MM.1S (cell line): ENCODE measurements around the gene CTSK.

ENCODE experiments used
- DNase-seq: peaks from one replicate; pipeline ENCODE4 v3.0.0-alpha.2; 2015
- H2AFZ ChIP-seq: fragments of 300-600 bp; sonication (generic); 2 replicates; pipeline ENCODE4 v1.6.0; 2016; ENCODE audit warnings: antibody characterized with exemption, low read length
- H3F3A ChIP-seq: fragments of 300-600 bp; sonication (generic); 2 replicates; pipeline ENCODE4 v1.6.1; 2016; ENCODE audit warnings: mild to moderate bottlenecking, antibody characterized with exemption, low read length, moderate library complexity, mixed read lengths; ENCODE audit not compliant: insufficient read depth
- H3K27ac ChIP-seq: fragments of 300-600 bp; sonication (generic); 2 replicates; pipeline ENCODE4 v1.5.1; 2016; ENCODE audit warnings: mild to moderate bottlenecking, low read length
- H3K27me3 ChIP-seq: fragments of 300-600 bp; sonication (generic); replicated peaks from 2 replicates; pipeline ENCODE4 v1.6.0; 2016; ENCODE audit warnings: low read length; ENCODE audit not compliant: insufficient read depth
- H3K36me3 ChIP-seq: fragments of 300-600 bp; sonication (generic); replicated peaks from 2 replicates; pipeline ENCODE4 v1.6.1; 2016; ENCODE audit warnings: mild to moderate bottlenecking, low read length, mixed read lengths; ENCODE audit not compliant: insufficient read depth
- H3K4me1 ChIP-seq: fragments of 300-600 bp; sonication (generic); 2 replicates; pipeline ENCODE4 v1.6.1; 2016; ENCODE audit warnings: low read length, mixed read lengths
- H3K4me2 ChIP-seq: fragments of 300-600 bp; sonication (generic); 2 replicates; pipeline ENCODE4 v1.6.0; 2016; ENCODE audit warnings: low read depth, low read length
- H3K4me3 ChIP-seq: fragments of 300-600 bp; sonication (generic); 2 replicates; pipeline ENCODE4 v1.5.1; 2016; ENCODE audit warnings: low read length, mixed read lengths
- H3K79me2 ChIP-seq: fragments of 300-600 bp; sonication (generic); 2 replicates; pipeline ENCODE4 v1.6.1; 2016; ENCODE audit warnings: mixed run types, low read length, mixed read lengths
- H3K9ac ChIP-seq: fragments of 300-600 bp; sonication (generic); 2 replicates; pipeline ENCODE4 v1.6.1; 2016; ENCODE audit warnings: low read length, mixed read lengths
- H3K9me2 ChIP-seq: fragments of 300-600 bp; sonication (generic); replicated peaks from 2 replicates; pipeline ENCODE4 v1.6.1; 2016; ENCODE audit warnings: mild to moderate bottlenecking, low read length, mixed read lengths; ENCODE audit not compliant: insufficient read depth
- H3K9me3 ChIP-seq: fragments of 300-600 bp; sonication (generic); replicated peaks from 2 replicates; pipeline ENCODE4 v1.6.1; 2016; ENCODE audit warnings: mild to moderate bottlenecking, low read length, mixed read lengths; ENCODE audit not compliant: insufficient read depth
- H4K20me1 ChIP-seq: fragments of 300-600 bp; sonication (generic); 2 replicates; pipeline ENCODE4 v1.6.1; 2016; ENCODE audit warnings: mild to moderate bottlenecking, low read length, moderate library complexity, mixed read lengths; ENCODE audit not compliant: insufficient read depth
- CTCF ChIP-seq: fragments of 300-600 bp; sonication (generic); IDR thresholded peaks from 2 replicates; pipeline ENCODE4 v1.5.1; 2016; ENCODE audit warnings: antibody characterized with exemption, low read length, mixed read lengths
- EZH2 ChIP-seq: fragments of 300-600 bp; sonication (generic); optimal IDR thresholded peaks from 2 replicates; pipeline ENCODE3; 2017; ENCODE audit warnings: low read depth, mild to moderate bottlenecking, antibody characterized with exemption, low read length, mixed read lengths
- EZH2phosphoT487 ChIP-seq: fragments of 300-600 bp; sonication (generic); IDR thresholded peaks from 2 replicates; pipeline ENCODE4 v1.6.1; 2018; ENCODE audit warnings: antibody characterized with exemption, low read length

The CTSK gene

GRCh38 chr1:150787455-150787854 is 20.6 kb downstream of the CTSK start:
- TF ChIP-seq EZH2phosphoT487 = no peak
- TF ChIP-seq CTCF = no peak
- TF ChIP-seq EZH2 = no peak
- Histone ChIP-seq H3K4me3 (no peak overlapping the region), H3K9ac (no peak overlapping the region), H3K9me3 (no peaks in the 10 kb centered on the region), H2AFZ (no peak overlapping the region), H4K20me1 (no peaks in the 10 kb centered on the region), H3K27me3 (no peaks in the 10 kb centered on the region), H3K79me2 (no peaks in the 10 kb centered on the region), H3K9me2 (no peaks in the 10 kb centered on the region), H3K27ac (no peak overlapping the region), H3K4me2 (no peak overlapping the region), H3K4me1 (no peaks in the 10 kb centered on the region), H3K36me3 (no peaks in the 10 kb centered on the region), H3F3A (no peaks in the 10 kb centered on the region)
- DNase-seq = no peak

GRCh38 chr1:150780510-150780909 is 27.6 kb downstream of the CTSK start:
- Histone ChIP-seq H3K79me2 (no peaks in the 10 kb centered on the region), H3K9me2 (no peaks in the 10 kb centered on the region), H3K27ac (no peak overlapping the region), H3K9ac (no peak overlapping the region), H3K36me3 (no peaks in the 10 kb centered on the region), H3K4me1 (no peaks in the 10 kb centered on the region), H2AFZ (no peak overlapping the region), H3K4me2 (no peak overlapping the region), H3K4me3 (no peak overlapping the region), H3K9me3 (no peaks in the 10 kb centered on the region), H4K20me1 (no peaks in the 10 kb centered on the region), H3K27me3 (no peaks in the 10 kb centered on the region), H3F3A (0 out of 2 replicates have a peak, but pooled peaks cover 3% of the 10 kb centered on the region)
- TF ChIP-seq EZH2 (no peak), CTCF (no peak), EZH2phosphoT487 (no peak)
- no peak for DNase-seq

GRCh38 chr1:150778409-150778808 is 29.7 kb downstream of the CTSK start:
- Histone ChIP-seq H3K27me3 (no peaks in the 10 kb centered on the region), H3K79me2 (no peaks in the 10 kb centered on the region), H3K9me2 (no peaks in the 10 kb centered on the region), H3K9me3 (no peaks in the 10 kb centered on the region), H3K36me3 (no peaks in the 10 kb centered on the region), H3K9ac (no peak overlapping the region), H3K4me2 (no peak overlapping the region), H4K20me1 (no peaks in the 10 kb centered on the region), H3K4me1 (no peaks in the 10 kb centered on the region), H2AFZ (no peak overlapping the region), H3K27ac (no peak overlapping the region), H3K4me3 (no peak overlapping the region), H3F3A (0 out of 2 replicates have a peak, but pooled peaks cover 3% of the 10 kb centered on the region)
- no peak for DNase-seq
- TF ChIP-seq CTCF = no peak
- TF ChIP-seq EZH2 = no peak
- no peak for TF ChIP-seq EZH2phosphoT487
